GM12801 (cell line): ENCODE data around the gene SGTB.

ENCODE experiments used
- TF ChIP-seq, protein P1 (sequence below): IDR thresholded peaks from one replicate; pipeline ENCODE4 v1.5.1; 2011; ENCODE audit warnings: control low read depth; ENCODE audit not compliant: insufficient read length; ENCODE audit errors: extremely low read depth

The SGTB gene

DNA sequence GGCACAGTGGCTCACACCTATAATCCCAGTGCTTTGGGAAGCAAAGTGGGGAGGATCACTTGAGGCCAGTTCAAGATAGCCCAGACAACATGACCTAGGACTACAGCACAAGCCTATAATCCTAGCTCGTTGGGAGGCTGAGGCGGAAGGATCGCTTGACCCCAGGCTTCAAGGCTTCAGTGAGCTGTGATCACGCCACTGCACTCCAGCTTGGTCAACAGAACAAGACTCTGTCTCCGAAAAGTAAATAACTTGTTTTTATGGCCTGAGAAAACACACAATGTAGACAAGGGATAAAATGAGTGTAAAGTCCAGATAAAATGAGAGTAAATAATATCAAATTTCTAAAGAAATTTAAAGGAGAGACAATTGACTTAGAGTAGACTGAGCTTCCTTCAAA lies 70.8 kb downstream of the SGTB start:
- TF ChIP-seq, protein P1, sequence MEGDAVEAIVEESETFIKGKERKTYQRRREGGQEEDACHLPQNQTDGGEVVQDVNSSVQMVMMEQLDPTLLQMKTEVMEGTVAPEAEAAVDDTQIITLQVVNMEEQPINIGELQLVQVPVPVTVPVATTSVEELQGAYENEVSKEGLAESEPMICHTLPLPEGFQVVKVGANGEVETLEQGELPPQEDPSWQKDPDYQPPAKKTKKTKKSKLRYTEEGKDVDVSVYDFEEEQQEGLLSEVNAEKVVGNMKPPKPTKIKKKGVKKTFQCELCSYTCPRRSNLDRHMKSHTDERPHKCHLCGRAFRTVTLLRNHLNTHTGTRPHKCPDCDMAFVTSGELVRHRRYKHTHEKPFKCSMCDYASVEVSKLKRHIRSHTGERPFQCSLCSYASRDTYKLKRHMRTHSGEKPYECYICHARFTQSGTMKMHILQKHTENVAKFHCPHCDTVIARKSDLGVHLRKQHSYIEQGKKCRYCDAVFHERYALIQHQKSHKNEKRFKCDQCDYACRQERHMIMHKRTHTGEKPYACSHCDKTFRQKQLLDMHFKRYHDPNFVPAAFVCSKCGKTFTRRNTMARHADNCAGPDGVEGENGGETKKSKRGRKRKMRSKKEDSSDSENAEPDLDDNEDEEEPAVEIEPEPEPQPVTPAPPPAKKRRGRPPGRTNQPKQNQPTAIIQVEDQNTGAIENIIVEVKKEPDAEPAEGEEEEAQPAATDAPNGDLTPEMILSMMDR = no peak

DNA sequence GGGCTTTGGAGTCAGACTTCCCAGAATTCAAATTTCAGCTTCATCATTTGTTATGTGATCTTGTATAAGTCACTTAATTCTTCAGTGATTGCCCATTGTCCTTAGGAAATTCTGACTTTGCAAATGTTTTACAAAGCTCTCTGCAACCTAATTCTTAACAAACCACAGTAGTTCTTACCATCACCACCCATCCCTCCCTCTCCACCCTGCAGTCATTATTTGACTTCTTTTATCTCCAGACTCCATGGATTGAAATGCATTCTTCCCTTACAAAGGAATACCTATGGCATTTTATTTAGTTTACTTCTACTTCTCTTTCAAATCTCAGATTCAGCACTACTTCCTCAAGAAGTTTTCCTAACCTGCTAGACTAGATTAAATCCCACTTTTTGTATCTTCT lies 74.0 kb downstream of the SGTB start:
- TF ChIP-seq, protein P1 = no peak

DNA sequence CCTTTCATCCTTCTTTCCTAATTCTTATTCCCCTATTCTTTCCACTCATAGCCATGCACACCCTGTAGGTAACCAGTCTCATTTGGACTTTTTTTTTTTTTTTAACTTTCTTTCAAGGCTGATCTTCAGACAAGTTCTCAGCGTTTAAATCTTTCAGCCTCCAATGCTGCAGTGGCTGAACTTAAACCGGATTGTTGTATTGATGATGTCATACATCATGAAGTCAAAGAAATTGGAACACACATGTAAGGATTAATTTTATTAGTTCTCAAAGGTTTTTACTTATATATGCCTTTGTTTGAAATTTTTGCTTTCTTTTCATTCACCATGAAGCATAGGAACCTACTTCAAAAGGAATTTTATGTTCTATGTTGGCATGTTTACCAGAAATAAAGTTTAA lies 75.0 kb downstream of the SGTB start:
- TF ChIP-seq, protein P1 = no peak

DNA sequence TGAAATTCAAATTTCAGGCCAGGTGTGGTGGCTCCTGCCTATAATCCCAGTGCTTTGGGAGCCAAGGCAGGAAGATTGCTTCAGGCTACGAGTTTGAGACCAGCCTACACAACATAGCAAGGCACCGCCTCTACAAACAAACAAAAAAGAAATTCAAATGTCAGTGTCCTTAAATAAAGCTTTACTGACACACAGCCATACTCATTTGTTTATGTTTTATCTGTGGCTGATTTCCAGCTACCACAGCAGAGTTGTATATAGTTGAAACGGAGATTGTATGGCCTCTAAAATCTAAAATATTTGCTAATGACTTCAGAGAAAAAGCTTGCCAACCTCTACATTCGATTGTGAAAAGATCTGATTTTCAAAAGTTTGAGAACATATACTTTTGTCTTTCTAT lies 81.7 kb downstream of the SGTB start:
- TF ChIP-seq, protein P1 = no peak

DNA sequence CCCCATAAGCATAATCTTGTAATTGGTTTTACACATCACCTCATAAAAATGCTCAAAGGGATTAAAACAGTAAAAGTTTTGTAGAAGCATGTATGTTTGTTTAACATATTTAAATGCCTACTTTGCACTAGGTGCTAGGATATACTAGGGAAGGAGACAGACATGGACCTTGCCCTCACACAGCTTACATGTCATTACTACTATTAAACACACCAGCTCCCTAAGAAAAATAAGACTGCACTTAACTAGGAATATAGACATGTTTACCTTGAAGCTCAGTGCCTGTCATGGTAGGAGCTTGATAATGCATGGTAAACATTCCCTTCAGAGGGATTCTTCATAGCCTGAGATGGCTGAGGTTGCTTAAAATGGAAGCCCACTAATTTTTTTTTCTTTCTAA lies 90.9 kb downstream of the SGTB start:
- TF ChIP-seq, protein P1 = no peak

DNA sequence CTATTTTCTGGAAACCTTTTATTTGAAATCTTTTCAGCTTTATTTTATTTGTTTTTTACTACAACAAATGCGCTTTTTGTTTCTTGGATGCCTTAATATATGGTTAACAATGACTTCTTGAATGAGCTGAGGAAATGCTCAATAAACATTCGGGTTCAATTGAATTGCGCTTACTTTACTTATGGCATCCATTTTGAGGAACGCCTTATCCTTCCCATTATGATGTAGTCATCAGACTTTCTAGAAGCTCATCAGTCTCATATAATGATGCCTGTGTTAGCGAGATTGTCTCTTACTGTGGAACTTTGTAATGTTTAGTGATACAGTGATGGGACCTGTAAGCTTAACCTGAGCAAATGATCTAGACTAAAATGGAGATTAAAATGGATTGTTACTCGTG lies 96.2 kb downstream of the SGTB start:
- TF ChIP-seq, protein P1 = no peak

DNA sequence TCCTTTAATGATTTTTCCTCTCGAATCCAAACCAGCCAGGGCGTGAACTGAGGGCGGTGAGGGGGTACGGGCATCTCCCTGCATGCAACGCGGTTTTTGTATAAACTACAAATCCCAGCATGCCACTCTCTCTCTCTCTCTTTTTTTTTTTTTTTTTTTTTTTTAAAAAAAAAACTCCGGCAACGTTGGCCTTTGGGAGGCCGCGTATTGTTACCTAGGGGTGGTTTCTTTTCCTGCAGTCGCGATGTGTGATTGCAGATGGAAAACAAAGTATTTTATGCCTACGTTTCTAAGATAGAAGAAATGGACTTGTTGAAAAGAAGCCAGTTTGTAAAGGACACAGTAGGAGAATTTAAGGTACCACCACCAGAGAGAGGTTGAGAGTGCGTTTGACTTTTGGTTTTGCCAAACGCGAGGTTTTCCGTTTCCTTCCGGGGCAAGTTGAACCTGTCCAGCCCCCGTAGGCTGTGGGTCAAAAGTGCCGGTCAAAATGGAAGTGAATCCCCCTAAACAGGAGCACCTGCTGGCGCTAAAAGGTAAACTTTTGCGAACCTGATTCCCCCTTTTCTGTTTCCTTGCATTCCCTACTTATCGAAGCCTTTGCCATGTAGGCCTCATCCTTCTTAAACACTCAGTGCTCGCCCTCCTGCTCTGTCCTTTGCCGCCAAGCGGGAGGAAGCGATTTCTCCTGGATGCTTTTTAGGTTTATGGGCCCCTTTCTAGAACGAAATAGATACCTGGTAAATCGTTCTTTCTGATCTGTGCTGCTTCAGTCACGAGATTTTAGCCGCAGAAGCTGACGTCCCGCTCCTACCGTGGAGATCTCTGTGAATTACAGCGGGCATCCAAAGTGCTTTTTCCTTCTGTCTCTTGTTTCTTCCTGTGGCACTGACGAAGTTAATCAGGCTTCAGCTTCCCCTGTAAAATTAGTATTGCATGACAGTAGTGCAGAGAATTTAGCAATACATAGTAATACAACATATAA lies 97.0 kb downstream of the SGTB start, which contains the start of the genes SHLD3 and TRAPPC13:
TSS of gene SHLD3 (plus strand) at position 457 of the 985 bp plus-strand sequence. CDS start 4,561 bp downstream, outside the sequence.
TSS of gene TRAPPC13 (plus strand) at position 457 of the 985 bp plus-strand sequence. CDS start at position 491, 34 bp downstream.
- TF ChIP-seq, protein P1 = no peak
